HCEC 1CT (cell line): ENCODE results near the gene GOLGA2.
"Not testable (repeated sequence)": the region's sequence is repeated elsewhere in the genome, so short reads cannot be mapped to it uniquely, and the experiment has no call there.

ENCODE experiments used
- DNase-seq: peaks from one replicate; pipeline ENCODE4 v3.0.0-alpha.2; 2017

GOLGA2 gene

GRCh38 chr9:128233817-128234406, 41.9 kb downstream of the GOLGA2 start:
- no peak for DNase-seq

GRCh38 chr9:128232528-128233428, 43.0 kb downstream of the GOLGA2 start:
- no peak for DNase-seq

- no peak for DNase-seq
These were observed 43.9 kb downstream of the GOLGA2 start for GRCh38 chr9:128231638-128232527.

- not testable (repeated sequence) for DNase-seq
These were observed 44.9 kb downstream of the GOLGA2 start for GRCh38 chr9:128230897-128231296.

GRCh38 chr9:128226412-128226801, 49.4 kb downstream of the GOLGA2 start:
- no peak for DNase-seq

GRCh38 chr9:128225770-128226411, 49.9 kb downstream of the GOLGA2 start:
- no peak for DNase-seq

GRCh38 chr9:128224877-128225276, 50.9 kb downstream of the GOLGA2 start:
- no peak for DNase-seq

- no peak for DNase-seq
These were observed 52.7 kb downstream of the GOLGA2 start for GRCh38 chr9:128222880-128223670.

GRCh38 chr9:128222026-128222425, 53.8 kb downstream of the GOLGA2 start:
- no peak for DNase-seq

GRCh38 chr9:128219831-128220230, 56.0 kb downstream of the GOLGA2 start:
- DNase-seq: no peak

- DNase-seq: no peak
These were observed 57.1 kb downstream of the GOLGA2 start for GRCh38 chr9:128218518-128219389.

- no peak for DNase-seq
These were observed 57.7 kb downstream of the GOLGA2 start for GRCh38 chr9:128218172-128218517.

GRCh38 chr9:128216781-128217553, 58.8 kb downstream of the GOLGA2 start:
- DNase-seq: no peak

- DNase-seq: peak; percentile 26
These were observed 60.1 kb downstream of the GOLGA2 start for GRCh38 chr9:128215491-128216409.

- no peak for DNase-seq
These were observed 61.0 kb downstream of the GOLGA2 start for GRCh38 chr9:128214571-128215490.

- no peak for DNase-seq
These were observed 61.9 kb downstream of the GOLGA2 start for GRCh38 chr9:128213746-128214497.

GRCh38 chr9:128211981-128212281, 63.9 kb downstream of the GOLGA2 start:
- no peak for DNase-seq
